Skeletal muscle tissue (tissue), 4 donors: ENCODE measurements around the gene EPHB2. TPM values are rescaled to one million over a fixed set of nuclear protein-coding genes. Genes with fewer than 3 reads are reported as not detected.

Experiments
- H3K27ac ChIP-seq: one replicate; pipeline ENCODE4 v1.7.0; 2013; ENCODE audit warnings: mild to moderate bottlenecking, low read depth, low read length, inconsistent platforms
- H3K27me3 ChIP-seq, 3 donors: one replicate each; pipeline ENCODE4 v1.7.0; 2013; ENCODE audit warnings: low read length in 3 of 3; ENCODE audit not compliant: control insufficient read depth in 3 of 3, insufficient read depth in 3 of 3
- H3K36me3 ChIP-seq, 3 donors: one replicate each; pipeline ENCODE4 v1.7.0; 2013; ENCODE audit warnings: low read length in 3 of 3; ENCODE audit not compliant: control insufficient read depth in 3 of 3, insufficient read depth in 3 of 3
- H3K4me1 ChIP-seq, 3 donors: one replicate each; pipeline ENCODE4 v1.7.0; 2013; ENCODE audit warnings: low read length in 3 of 3, mild to moderate bottlenecking in 3 of 3; ENCODE audit not compliant: control insufficient read depth in 3 of 3, insufficient read depth in 3 of 3
- H3K4me3 ChIP-seq, 3 donors: one replicate each; pipeline ENCODE4 v1.7.0; 2013; ENCODE audit warnings: low read length in 3 of 3
- H3K9ac ChIP-seq, 3 donors: one replicate each; pipeline ENCODE4 v1.7.0; 2013; ENCODE audit warnings: low read length in 3 of 3, mild to moderate bottlenecking in 3 of 3, moderate library complexity in 2 of 3, low read depth in 1 of 3
- H3K9me3 ChIP-seq, 3 donors: one replicate each; pipeline ENCODE4 v1.7.0; 2013; ENCODE audit warnings: low read length in 3 of 3; ENCODE audit not compliant: control insufficient read depth in 3 of 3
- total RNA-seq: library from RNA; depleted of rRNA; stranded (reverse); fragments of >200 nt; gene quantifications from one replicate; pipeline ENCODE4 v1.2.3, GENCODE V29; 2014
- donor health status: Osteomylitis.

EPHB2 gene
- total RNA-seq, 1 donor from 2014 or later, result 13.0 TPM

DNA sequence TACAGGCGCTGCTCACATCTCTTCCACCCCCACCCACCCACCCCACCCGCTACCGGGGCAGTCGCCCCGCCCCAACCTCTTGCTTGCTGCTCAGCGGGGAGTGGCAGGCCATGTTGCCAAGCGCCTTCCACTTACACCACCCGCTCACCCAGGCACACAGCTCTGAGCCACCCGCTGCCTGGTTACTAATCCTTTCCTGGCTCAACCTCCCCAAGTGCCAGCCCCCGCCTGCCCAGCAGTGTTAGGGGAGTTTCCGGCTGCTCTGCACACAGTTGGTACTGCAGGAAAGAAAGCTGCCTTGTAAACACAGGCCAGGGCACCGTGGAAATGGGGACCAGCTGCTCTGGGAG lies 205.8 kb downstream of the EPHB2 start:
- no peak overlapping the region for H3K9ac ChIP-seq
- no peak overlapping the region for H3K27ac ChIP-seq
- H3K9me3 ChIP-seq, result no peaks in the 10 kb centered on the region
- peaks cover 0 to 4% (median 0%) of the 10 kb centered on the region in 3 donors for H3K4me1 ChIP-seq
- H3K36me3 ChIP-seq, result no peaks in the 10 kb centered on the region
- H3K4me3 ChIP-seq, result no peak overlapping the region
- H3K27me3 ChIP-seq, result peaks cover 14 to 44% (median 30%) of the 10 kb centered on the region in 3 donors

DNA sequence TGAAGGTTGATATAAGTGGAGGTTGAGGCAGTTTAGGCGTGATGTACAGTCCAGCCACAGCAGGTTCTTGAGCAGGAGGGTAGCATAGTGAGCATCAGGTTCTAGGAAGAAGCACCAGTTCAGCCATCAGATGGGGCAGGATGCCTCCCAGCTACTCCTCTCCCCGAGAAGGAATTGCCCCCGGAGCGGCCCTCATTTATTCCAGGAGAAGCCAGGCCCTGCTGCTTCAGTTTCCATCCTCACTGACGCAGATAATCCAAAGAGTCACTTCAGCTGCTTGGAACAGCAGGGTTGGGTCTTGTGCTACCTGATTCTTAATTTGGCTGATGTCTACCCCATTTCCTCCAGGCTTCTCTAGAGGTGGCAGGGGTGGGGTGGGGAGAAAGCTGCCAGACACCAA lies 207.3 kb downstream of the EPHB2 start:
- Histone ChIP-seq H3K27me3 (peaks cover 11 to 36% (median 30%) of the 10 kb centered on the region in 3 donors), H3K9ac (no peak overlapping the region), H3K4me1 (peaks cover 0 to 4% (median 0%) of the 10 kb centered on the region in 3 donors), H3K27ac (no peak overlapping the region), H3K9me3 (no peaks in the 10 kb centered on the region), H3K36me3 (no peaks in the 10 kb centered on the region), H3K4me3 (no peak overlapping the region)

DNA sequence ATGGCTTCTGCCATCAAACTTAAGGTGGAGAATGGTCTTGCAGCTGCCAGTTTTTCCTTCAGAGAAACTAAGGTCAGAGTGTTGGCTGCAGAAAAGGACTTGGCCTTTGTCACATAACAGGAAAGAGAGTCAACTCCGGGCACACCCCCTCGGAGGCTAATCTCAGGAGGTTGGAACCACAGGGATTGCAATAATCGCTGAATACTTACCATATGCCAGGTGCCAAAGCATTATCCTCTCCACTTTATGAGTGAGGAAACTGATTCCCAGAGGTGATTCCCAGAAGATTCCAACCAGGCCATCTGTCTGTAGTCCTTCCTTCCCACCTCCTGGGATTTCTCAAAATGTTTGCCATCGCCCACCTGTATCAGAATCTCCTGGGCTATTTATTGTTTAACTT lies 208.0 kb downstream of the EPHB2 start:
- Histone ChIP-seq H3K27ac (no peak overlapping the region), H3K27me3 (peaks cover 12 to 40% (median 24%) of the 10 kb centered on the region in 3 donors), H3K9ac (no peak overlapping the region), H3K9me3 (no peaks in the 10 kb centered on the region), H3K4me3 (no peak overlapping the region), H3K4me1 (peaks cover 0 to 4% (median 0%) of the 10 kb centered on the region in 3 donors), H3K36me3 (no peaks in the 10 kb centered on the region)

GRCh38 chr1:22919341-22920025 lies 208.8 kb downstream of the EPHB2 start:
- no peaks in the 10 kb centered on the region for H3K36me3 ChIP-seq
- no peaks in the 10 kb centered on the region for H3K9me3 ChIP-seq
- H3K4me1 ChIP-seq, result peaks cover 0 to 4% (median 0%) of the 10 kb centered on the region in 3 donors
- H3K4me3 ChIP-seq, result no peak overlapping the region
- H3K27me3 ChIP-seq, result peaks cover 15 to 39% (median 24%) of the 10 kb centered on the region in 3 donors
- H3K9ac ChIP-seq, result no peak overlapping the region
- no peak overlapping the region for H3K27ac ChIP-seq

- no peak overlapping the region for H3K27ac ChIP-seq
- H3K9me3 ChIP-seq, result no peaks in the 10 kb centered on the region
Observed at GRCh38 chr1:22920026-22920733, 209.5 kb downstream of the EPHB2 start.

GRCh38 chr1:22920734-22921451 lies 210.3 kb downstream of the EPHB2 start:
- H3K9ac ChIP-seq, result no peak overlapping the region
- no peak overlapping the region for H3K27ac ChIP-seq
- H3K4me3 ChIP-seq, result no peak overlapping the region
- H3K27me3 ChIP-seq, result peaks cover 10 to 33% (median 19%) of the 10 kb centered on the region in 3 donors
- no peaks in the 10 kb centered on the region for H3K9me3 ChIP-seq
- no peaks in the 10 kb centered on the region for H3K36me3 ChIP-seq
- H3K4me1 ChIP-seq, result peaks cover 0 to 4% (median 0%) of the 10 kb centered on the region in 3 donors

More at GRCh38 chr1:22920026-22920733, 209.5 kb downstream of the EPHB2 start:
- no peaks in the 10 kb centered on the region for H3K36me3 ChIP-seq
- no peak overlapping the region for H3K4me3 ChIP-seq
- H3K4me1 ChIP-seq, result peaks cover 0 to 4% (median 0%) of the 10 kb centered on the region in 3 donors
- H3K9ac ChIP-seq, result no peak overlapping the region
- peaks cover 15 to 38% (median 19%) of the 10 kb centered on the region in 3 donors for H3K27me3 ChIP-seq

- Histone ChIP-seq H3K9ac (no peak overlapping the region), H3K27ac (no peak overlapping the region), H3K4me1 (peaks cover 0 to 2% (median 0%) of the 10 kb centered on the region in 3 donors), H3K36me3 (no peaks in the 10 kb centered on the region), H3K27me3 (peaks cover 13 to 26% (median 19%) of the 10 kb centered on the region in 3 donors), H3K9me3 (no peaks in the 10 kb centered on the region), H3K4me3 (no peak overlapping the region)
Observed at GRCh38 chr1:22921452-22922126, 210.9 kb downstream of the EPHB2 start.

DNA sequence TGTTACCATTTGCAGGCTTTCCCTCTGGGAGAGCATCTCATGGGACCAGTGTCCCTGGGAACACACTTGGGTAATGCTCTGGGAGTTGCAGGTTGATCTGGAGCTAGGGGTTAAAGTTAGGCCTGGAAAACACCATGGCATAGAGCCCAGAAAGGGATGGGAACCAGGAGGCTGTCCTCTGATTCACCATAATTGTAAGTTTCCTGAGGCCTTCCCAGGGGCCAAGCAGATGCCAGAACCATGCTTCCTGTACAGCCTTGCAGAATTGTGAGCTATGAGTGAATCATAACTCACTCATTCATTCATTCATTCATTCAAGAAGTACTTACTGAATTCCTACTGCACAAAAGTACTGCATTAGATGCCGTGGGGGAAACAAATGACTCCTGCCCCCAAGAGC lies 212.0 kb downstream of the EPHB2 start:
- Histone ChIP-seq H3K36me3 (no peaks in the 10 kb centered on the region), H3K9ac (no peak overlapping the region), H3K4me3 (no peak overlapping the region), H3K4me1 (peaks cover 0 to 2% (median 0%) of the 10 kb centered on the region in 3 donors), H3K9me3 (no peaks in the 10 kb centered on the region), H3K27me3 (peaks cover 13 to 17% (median 14%) of the 10 kb centered on the region in 3 donors), H3K27ac (no peak overlapping the region)

DNA sequence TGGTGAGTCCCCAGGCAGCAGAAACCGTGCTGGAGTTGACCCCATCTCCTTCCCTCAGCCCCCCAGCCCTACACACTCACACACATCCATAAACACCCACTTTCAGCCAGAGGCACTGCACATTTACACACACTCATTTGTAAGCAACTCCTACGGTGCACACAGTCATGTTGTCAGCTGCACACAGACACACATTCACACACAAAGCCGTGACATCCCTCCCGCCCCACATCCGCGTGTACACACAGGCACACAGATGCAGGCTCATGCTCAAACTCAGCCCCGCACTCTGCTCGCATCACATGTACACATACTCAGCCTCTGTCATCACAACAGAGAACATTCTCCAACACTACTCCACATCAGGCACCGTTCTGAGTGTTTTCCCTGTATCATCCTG lies 214.5 kb downstream of the EPHB2 start:
- Histone ChIP-seq H3K27ac (no peak overlapping the region), H3K4me1 (peaks cover 0 to 2% (median 0%) of the 10 kb centered on the region in 3 donors), H3K27me3 (peaks cover 10 to 14% (median 11%) of the 10 kb centered on the region in 3 donors), H3K4me3 (no peak overlapping the region), H3K9me3 (no peaks in the 10 kb centered on the region), H3K36me3 (no peaks in the 10 kb centered on the region), H3K9ac (no peak overlapping the region)
